Measurements from ENCODE around the gene ABCD1. TPM values are rescaled to one million over a fixed set of nuclear protein-coding genes. Genes with fewer than 3 reads are reported as not detected.
A peak's percentile ranks its signal among the peaks of the same experiment; 100 is the strongest.

The ABCD1 gene
- total RNA-seq, 1 experiment from 2014 or later, result 3.5 TPM

- Mint-ChIP-seq H3K27me3 (ENCODE audit: insufficient read depth, unreplicated experiment) (no peaks in the 10 kb centered on the region), H3K27ac (ENCODE audit: low read depth, unreplicated experiment) (no peak overlapping the region), H3K4me1 (ENCODE audit: insufficient read depth, unreplicated experiment) (peaks cover 7% of the 10 kb centered on the region), H3K4me3 (ENCODE audit: unreplicated experiment) (no peak overlapping the region), H3K9me3 (ENCODE audit: unreplicated experiment) (no peaks in the 10 kb centered on the region), H3K36me3 (ENCODE audit: insufficient read depth, unreplicated experiment) (peaks cover 83% of the 10 kb centered on the region)
- ChIA-PET POLR2A (no interaction called here), CTCF (no interaction called here)
- intact Hi-C loops (cut with micrococcal nuclease), result no loop called here
- no peak for TF ChIP-seq CTCF (IDR thresholded peaks at IDR 0.05; ENCODE audit: unreplicated experiment)
- DNase-seq (ENCODE audit: unreplicated experiment), result no peak
- BruUV-seq (replicated peaks), result no TSS peak
Observed at GRCh38 chrX:153717445-153717844, 7.2 kb upstream of the ABCD1 start.

- no TSS peak for BruUV-seq (replicated peaks)
- POLR2A ChIA-PET, result interaction anchor here (0.5 to 1.1 kb wide), 4 partner anchors 10 to 385 kb away, joined by 3 to 5 read pairs (median 4); partner anchors contain the start of gene ZNF275
- H3K4me3 Mint-ChIP-seq (ENCODE audit: unreplicated experiment), result no peak overlapping the region
- peaks cover 8% of the 10 kb centered on the region for H3K4me1 Mint-ChIP-seq (ENCODE audit: insufficient read depth, unreplicated experiment)
- no peak for TF ChIP-seq CTCF (IDR thresholded peaks at IDR 0.05; ENCODE audit: unreplicated experiment)
- no peaks in the 10 kb centered on the region for H3K27me3 Mint-ChIP-seq (ENCODE audit: insufficient read depth, unreplicated experiment)
- CTCF ChIA-PET, result interaction anchor here (2.7 kb wide), 1 partner anchor 10 kb away, joined by 13 read pairs; no protein-coding TSS in a partner anchor
- no peak overlapping the region for H3K27ac Mint-ChIP-seq (ENCODE audit: low read depth, unreplicated experiment)
- H3K9me3 Mint-ChIP-seq (ENCODE audit: unreplicated experiment), result no peaks in the 10 kb centered on the region
- DNase-seq (ENCODE audit: unreplicated experiment), result peak; percentile 33
- intact Hi-C loops (cut with micrococcal nuclease), result no loop called here
- H3K36me3 Mint-ChIP-seq (ENCODE audit: insufficient read depth, unreplicated experiment), result peaks cover 74% of the 10 kb centered on the region
Observed at GRCh38 chrX:153719238-153719637, 5.4 kb upstream of the ABCD1 start.

DNA sequence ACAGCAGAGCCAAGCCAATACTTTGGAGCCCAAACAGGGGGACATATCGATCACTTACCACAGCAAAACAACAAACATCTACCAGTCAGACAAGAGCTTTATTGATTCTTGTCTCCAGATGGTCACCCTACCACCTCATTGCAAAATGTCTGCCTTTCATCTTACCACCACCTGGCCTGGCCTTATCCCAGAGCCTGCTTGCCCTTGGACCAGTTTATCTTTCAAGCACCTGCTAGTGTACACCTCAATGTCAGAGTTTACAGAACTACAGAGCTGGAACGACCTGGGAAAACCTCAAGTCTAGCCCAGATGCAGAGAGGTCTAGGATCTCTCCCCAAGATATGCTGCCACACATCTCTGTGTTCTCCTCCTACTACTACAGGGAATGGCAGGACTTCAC lies 5.0 kb upstream of the ABCD1 start:
- DNase-seq (ENCODE audit: unreplicated experiment), result no peak
- CTCF ChIA-PET, result interaction anchor here (0.6 to 2.7 kb wide), 3 partner anchors 11 to 294 kb away, joined by 3 to 13 read pairs (median 3); no protein-coding TSS in a partner anchor
- TF ChIP-seq CTCF (IDR thresholded peaks at IDR 0.05; ENCODE audit: unreplicated experiment), result no peak
- Mint-ChIP-seq H3K27me3 (ENCODE audit: insufficient read depth, unreplicated experiment) (no peaks in the 10 kb centered on the region), H3K9me3 (ENCODE audit: unreplicated experiment) (no peaks in the 10 kb centered on the region), H3K4me3 (ENCODE audit: unreplicated experiment) (no peak overlapping the region), H3K4me1 (ENCODE audit: insufficient read depth, unreplicated experiment) (peaks cover 8% of the 10 kb centered on the region), H3K36me3 (ENCODE audit: insufficient read depth, unreplicated experiment) (peaks cover 69% of the 10 kb centered on the region), H3K27ac (ENCODE audit: low read depth, unreplicated experiment) (no peak overlapping the region)
- BruUV-seq (replicated peaks), result no TSS peak
- intact Hi-C loops (cut with micrococcal nuclease), result no loop called here
- POLR2A ChIA-PET, result interaction anchor here (0.5 to 0.9 kb wide), 3 partner anchors 10 to 386 kb away, joined by 3 to 4 read pairs (median 4); partner anchors contain the start of gene ZNF275

DNA sequence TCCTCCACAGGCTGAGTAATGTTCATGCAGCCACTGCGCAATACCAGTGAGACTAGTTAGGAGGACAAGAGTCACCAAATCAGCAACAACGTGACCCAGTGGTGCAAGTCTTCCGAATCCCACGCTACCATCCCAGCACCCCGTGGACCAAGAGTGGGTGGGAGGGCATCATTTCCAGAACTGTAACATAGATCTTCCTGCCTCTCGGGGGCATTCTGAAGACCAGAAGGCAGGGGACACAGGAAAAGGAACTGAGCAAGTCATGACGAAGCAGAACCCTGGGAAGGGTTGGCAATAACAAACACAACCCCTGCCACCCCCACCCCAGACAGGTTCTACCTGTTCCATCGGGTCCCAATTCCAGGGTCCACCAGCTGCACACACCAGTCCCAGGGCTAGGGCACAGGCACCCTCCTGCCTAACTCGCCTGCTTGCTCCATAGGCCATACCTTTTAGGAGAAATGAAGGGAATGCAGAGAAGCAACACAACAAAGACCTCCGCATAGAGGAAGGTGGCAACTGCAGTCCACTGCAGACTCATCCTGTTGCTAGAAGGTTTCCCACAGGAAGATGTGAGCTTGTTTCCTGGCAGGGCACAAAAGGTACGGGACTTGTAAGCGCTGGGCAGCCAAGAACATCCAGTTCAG lies 1.8 kb upstream of the ABCD1 start:
- no peaks in the 10 kb centered on the region for H3K9me3 Mint-ChIP-seq (ENCODE audit: unreplicated experiment)
- ChIA-PET POLR2A (interaction anchor here (0.7 to 1.2 kb wide), 2 partner anchors 10 to 17 kb away, joined by 3 read pairs; no protein-coding TSS in a partner anchor), CTCF (interaction anchor here (2.0 kb wide), 1 partner anchor 14 kb away, joined by 7 read pairs; no protein-coding TSS in a partner anchor)
- peaks cover 19% of the 10 kb centered on the region for H3K4me1 Mint-ChIP-seq (ENCODE audit: insufficient read depth, unreplicated experiment)
- peak overlapping the region; percentile 82 for H3K4me3 Mint-ChIP-seq (ENCODE audit: unreplicated experiment)
- TF ChIP-seq CTCF (IDR thresholded peaks at IDR 0.05; ENCODE audit: unreplicated experiment), result no peak
- no TSS peak for BruUV-seq (replicated peaks)
- peak overlapping the region; percentile 79 for H3K27ac Mint-ChIP-seq (ENCODE audit: low read depth, unreplicated experiment)
- peak; percentile 35 for DNase-seq (ENCODE audit: unreplicated experiment)
- H3K36me3 Mint-ChIP-seq (ENCODE audit: insufficient read depth, unreplicated experiment), result peaks cover 47% of the 10 kb centered on the region
- intact Hi-C loops (cut with micrococcal nuclease), result no loop called here
- no peaks in the 10 kb centered on the region for H3K27me3 Mint-ChIP-seq (ENCODE audit: insufficient read depth, unreplicated experiment)

All from MCF 10A (cell line).